Skin of body (tissue), 2 donors: Measurements from ENCODE around the gene CNGA3. TPM values are rescaled to one million over a fixed set of nuclear protein-coding genes. Genes with fewer than 3 reads are reported as not detected.
"Not testable (repeated sequence)": the region's sequence is repeated elsewhere in the genome, so short reads cannot be mapped to it uniquely, and the experiment has no call there.

Source experiments
- DNase-seq: peaks from one replicate; lab custom pipeline; 2025; lab: John Stamatoyannopoulos, UW
- total RNA-seq: library from RNA; depleted of rRNA; stranded (reverse); fragments of >200 nt; gene quantifications from one replicate; pipeline ENCODE4 v1.2.3, GENCODE V29; 2014

CNGA3 gene
- total RNA-seq, 1 donor from 2014 or later = 0.10 TPM

- DNase-seq = no peak
These were observed 50.6 kb downstream of the CNGA3 start for GRCh38 chr2:98396745-98397355.

- no peak for DNase-seq
These were observed 52.9 kb downstream of the CNGA3 start for GRCh38 chr2:98399140-98399539.

GRCh38 chr2:98403878-98404277 is 57.6 kb downstream of the CNGA3 start:
- DNase-seq = no peak

GRCh38 chr2:98404556-98405250 is 58.4 kb downstream of the CNGA3 start:
- no peak for DNase-seq

- no peak for DNase-seq
These were observed 59.0 kb downstream of the CNGA3 start for GRCh38 chr2:98405301-98405700.

GRCh38 chr2:98408155-98408554 is 61.9 kb downstream of the CNGA3 start:
- DNase-seq = no peak

GRCh38 chr2:98412751-98413458 is 66.6 kb downstream of the CNGA3 start:
- DNase-seq = peak; percentile 58

GRCh38 chr2:98414246-98414645 is 68.0 kb downstream of the CNGA3 start:
- not testable (repeated sequence) for DNase-seq

GRCh38 chr2:98415719-98416248 is 69.5 kb downstream of the CNGA3 start:
- DNase-seq = not testable (repeated sequence)

- DNase-seq = no peak
These were observed 70.3 kb downstream of the CNGA3 start for GRCh38 chr2:98416383-98417159.

GRCh38 chr2:98419544-98419943 is 73.3 kb downstream of the CNGA3 start:
- no peak for DNase-seq

GRCh38 chr2:98419977-98420725 is 73.9 kb downstream of the CNGA3 start:
- no peak for DNase-seq

GRCh38 chr2:98422449-98422848 is 76.2 kb downstream of the CNGA3 start:
- DNase-seq = no peak

GRCh38 chr2:98426771-98427170 is 80.5 kb downstream of the CNGA3 start:
- no peak for DNase-seq

GRCh38 chr2:98432145-98432544 is 85.9 kb downstream of the CNGA3 start:
- no peak for DNase-seq

GRCh38 chr2:98433363-98433964 is 87.2 kb downstream of the CNGA3 start:
- DNase-seq = no peak

GRCh38 chr2:98434492-98434891 is 88.2 kb downstream of the CNGA3 start:
- DNase-seq = no peak

- DNase-seq = not testable (repeated sequence)
These were observed 89.4 kb downstream of the CNGA3 start for GRCh38 chr2:98435670-98436069.

- no peak for DNase-seq
These were observed 90.5 kb downstream of the CNGA3 start for GRCh38 chr2:98436734-98437133.
